Adrenal gland (tissue), 12 donors: ENCODE measurements around the gene KCNJ9. TPM values are rescaled to one million over a fixed set of nuclear protein-coding genes. Genes with fewer than 3 reads are reported as not detected.
A peak's percentile ranks its signal among the peaks of the same experiment; 100 is the strongest.

ENCODE experiments used
- DNase-seq, 7 donors: peaks; one replicate each; pipeline ENCODE4 v3.0.0-alpha.2; 2019 to 2020
- H3K27ac ChIP-seq, 5 donors: fragments of 200-600 bp; sonication (generic) in 4 of 5; 1 replicate in 3 of 5; 2 replicates in 2 of 5; pipeline versions ENCODE4 v1.5.1 to v1.8.0; 2016 to 2020; ENCODE audit warnings: mild to moderate bottlenecking in 1 of 5
- H3K27me3 ChIP-seq: fragments of 200-600 bp; 2 replicates; pipeline ENCODE4 v1.8.0; 2021
- H3K36me3 ChIP-seq, 2 donors: fragments of 200-600 bp; replicated peaks in 1 of 2; 1 replicate in 1 of 2; 2 replicates in 1 of 2; pipeline versions ENCODE4 v1.5.1 to v1.8.0; 2018 to 2022
- H3K4me1 ChIP-seq, 2 donors: fragments of 200-600 bp; replicated peaks in 1 of 2; 1 replicate in 1 of 2; 2 replicates in 1 of 2; pipeline versions ENCODE4 v1.5.1 to v1.8.0; 2018 to 2021
- H3K4me3 ChIP-seq, 4 donors: fragments of 200-600 bp; sonication (generic) in 3 of 4; one replicate each; pipeline ENCODE4 v1.5.1; 2016 to 2018
- H3K9me3 ChIP-seq, 3 donors: fragments of 200-600 bp; sonication (generic) in 1 of 3; replicated peaks in 1 of 3; 1 replicate in 2 of 3; 2 replicates in 1 of 3; pipeline versions ENCODE4 v1.5.1 to v1.8.0; 2016 to 2021
- POLR2A ChIP-seq, 2 donors: fragments of 450-650 bp; IDR thresholded peaks; one replicate each; pipeline ENCODE4 v1.6.1; 2017; ENCODE audit warnings: antibody characterized with exemption in 2 of 2, mild to moderate bottlenecking in 2 of 2, moderate library complexity in 1 of 2
- WGBS, 4 donors: extraction: QIAGEN DNeasy Blood & Tissue Kit in 2 of 4; methylation state at CpG; one replicate each; pipeline versions ENCODE4 v1.1.5 to v1.1.7; 2013 to 2017; 5-methylcytosine and 5-hydroxymethylcytosine counted together
- intact Hi-C, 2 donors: fragments of 100-400 bp; cut with DNase I; formaldehyde crosslinking; loops; one replicate each; pipeline versions ENCODE4 v1.14.1 to v1.15.0; 2022 to 2023
- polyA plus RNA-seq, 3 donors: library from polyadenylated mRNA; stranded (reverse); fragments of 200-250 nt in 2 of 3; fragments of 350-450 nt in 1 of 3; fragmentation: Illumina TruSeq in 1 of 3; extraction: RNeasy Lipid Tissue Mini Kit (QIAGEN cat#74804) in 1 of 3; gene quantifications; one replicate each; pipeline ENCODE4 v1.2.3, GENCODE V29; 2013 to 2014
- total RNA-seq, 9 donors: library from RNA; depleted of rRNA in 4 of 9; stranded (reverse); fragments of >200 nt in 4 of 9; fragments of 120-200 nt in 1 of 9; fragmentation: NEBNext Ultra II Directional in 1 of 9; extraction: Animal tissue kit (Norgen Biotek cat#: 25700) in 1 of 9; gene quantifications; one replicate each; pipeline versions ENCODE4 v1.1.0 to v1.2.4, GENCODE V29; 2013 to 2023
- TF ChIP-seq, protein P1 (sequence below), 6 experiments: fragments of 450-650 bp in 4 of 6; fragments of 200-600 bp in 2 of 6; sonication (generic) in 1 of 6; IDR thresholded peaks; 1 replicate in 5 of 6; 2 replicates in 1 of 6; pipeline versions ENCODE4 v1.5.1 to v1.8.0; 2016 to 2021; ENCODE audit warnings: antibody characterized with exemption in 6 of 6, mild to moderate bottlenecking in 2 of 6, moderate library complexity in 1 of 6
- donor health status: healthy with polysubstance abuse.
- donor health status: Bipolar disorder and iron deficiency.
- donor health status: DM: yes; HTN: yes; CAD: no.
- donor health status: DM: no; HTN: no; CAD: no.
- donor health status: DM: no; HTN: no; CAD: no.
- donor health status: DM: yes; HTN: yes; CAD: no.

KCNJ9 gene
- total and polyA plus RNA-seq, 12 donors: 0.14 to 1.1 (median 0.22) TPM; not detected in 6

DNA sequence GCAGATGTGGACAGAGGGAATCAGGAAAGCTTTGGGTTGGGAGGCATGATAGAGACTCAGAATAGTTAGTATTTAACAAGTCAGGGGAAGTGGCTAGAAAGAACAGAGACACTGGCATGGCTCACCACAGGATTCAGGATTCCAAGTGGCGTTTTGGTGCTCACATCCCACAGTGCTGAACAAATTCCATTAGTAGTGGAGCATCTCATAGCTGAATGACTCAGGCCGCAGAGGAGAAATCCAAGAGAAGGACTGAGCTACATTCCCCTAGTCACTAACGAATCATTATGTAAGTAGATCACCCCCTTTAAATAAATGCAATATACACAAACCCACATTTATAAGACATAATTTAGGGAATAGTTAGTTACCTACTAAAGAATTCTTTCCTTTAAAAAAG, 5.0 kb upstream of the KCNJ9 start:
- Histone ChIP-seq H3K9me3 (no peaks in the 10 kb centered on the region), H3K27ac (no peak overlapping the region), H3K36me3 (no peaks in the 10 kb centered on the region), H3K4me3 (no peak overlapping the region), H3K4me1 (no peaks in the 10 kb centered on the region), H3K27me3 (peaks cover 14% of the 10 kb centered on the region)
- intact Hi-C loops: no loop called here
- WGBS, 4 donors: 60 to 84% (median 79%) methylated on average over 3 of the region's 3 CpGs
- TF ChIP-seq, protein P1, sequence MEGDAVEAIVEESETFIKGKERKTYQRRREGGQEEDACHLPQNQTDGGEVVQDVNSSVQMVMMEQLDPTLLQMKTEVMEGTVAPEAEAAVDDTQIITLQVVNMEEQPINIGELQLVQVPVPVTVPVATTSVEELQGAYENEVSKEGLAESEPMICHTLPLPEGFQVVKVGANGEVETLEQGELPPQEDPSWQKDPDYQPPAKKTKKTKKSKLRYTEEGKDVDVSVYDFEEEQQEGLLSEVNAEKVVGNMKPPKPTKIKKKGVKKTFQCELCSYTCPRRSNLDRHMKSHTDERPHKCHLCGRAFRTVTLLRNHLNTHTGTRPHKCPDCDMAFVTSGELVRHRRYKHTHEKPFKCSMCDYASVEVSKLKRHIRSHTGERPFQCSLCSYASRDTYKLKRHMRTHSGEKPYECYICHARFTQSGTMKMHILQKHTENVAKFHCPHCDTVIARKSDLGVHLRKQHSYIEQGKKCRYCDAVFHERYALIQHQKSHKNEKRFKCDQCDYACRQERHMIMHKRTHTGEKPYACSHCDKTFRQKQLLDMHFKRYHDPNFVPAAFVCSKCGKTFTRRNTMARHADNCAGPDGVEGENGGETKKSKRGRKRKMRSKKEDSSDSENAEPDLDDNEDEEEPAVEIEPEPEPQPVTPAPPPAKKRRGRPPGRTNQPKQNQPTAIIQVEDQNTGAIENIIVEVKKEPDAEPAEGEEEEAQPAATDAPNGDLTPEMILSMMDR (IDR thresholded peaks at IDR 0.05): no peak
- TF ChIP-seq POLR2A (IDR thresholded peaks at IDR 0.05): no peak
- DNase-seq: no peak

DNA sequence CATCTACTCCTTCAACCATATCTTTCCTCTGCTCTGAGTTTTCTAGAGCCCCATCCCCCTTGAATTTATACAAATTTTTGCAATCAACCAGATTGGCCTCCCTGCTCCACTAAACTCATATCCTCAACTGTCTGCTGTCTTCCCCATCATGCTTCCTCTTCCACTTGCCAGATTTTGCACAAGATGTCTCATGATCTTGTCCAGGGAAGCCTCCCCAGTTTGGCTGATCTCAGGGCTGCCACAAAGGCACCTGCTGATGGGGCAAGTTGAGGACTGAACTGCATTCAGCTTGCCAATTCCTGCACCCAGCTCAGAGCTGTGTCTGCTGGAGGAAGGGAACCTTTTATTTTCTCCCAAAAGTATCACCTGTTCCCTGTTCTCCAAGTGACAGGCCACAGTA, 3.9 kb upstream of the KCNJ9 start:
- Histone ChIP-seq H3K4me3 (no peak overlapping the region), H3K36me3 (no peaks in the 10 kb centered on the region), H3K27me3 (peaks cover 24% of the 10 kb centered on the region), H3K4me1 (no peaks in the 10 kb centered on the region), H3K27ac (no peak overlapping the region), H3K9me3 (no peaks in the 10 kb centered on the region)
- intact Hi-C loops: no loop called here
- peak in 1 of 7 donors; percentile 26 for DNase-seq
- TF ChIP-seq, protein P1 (IDR thresholded peaks at IDR 0.05): no peak
- TF ChIP-seq POLR2A (IDR thresholded peaks at IDR 0.05): no peak

GRCh38 chr1:160078512-160079195, 2.7 kb upstream of the KCNJ9 start:
- Histone ChIP-seq H3K36me3 (no peaks in the 10 kb centered on the region), H3K9me3 (no peaks in the 10 kb centered on the region), H3K27me3 (peaks cover 34% of the 10 kb centered on the region), H3K27ac (no peak overlapping the region), H3K4me1 (no peaks in the 10 kb centered on the region), H3K4me3 (no peak overlapping the region)
- TF ChIP-seq POLR2A (IDR thresholded peaks at IDR 0.05): no peak
- TF ChIP-seq, protein P1 (IDR thresholded peaks at IDR 0.05): peak; percentile 32 to 63 (median 58)
- intact Hi-C loops: no loop called here
- WGBS, 4 donors: 14 to 23% (median 18%) methylated on average over 6 to 8 of the region's 8 CpGs
- DNase-seq: peak in 5 of 7 donors; percentile 40 to 68 (median 60)

DNA sequence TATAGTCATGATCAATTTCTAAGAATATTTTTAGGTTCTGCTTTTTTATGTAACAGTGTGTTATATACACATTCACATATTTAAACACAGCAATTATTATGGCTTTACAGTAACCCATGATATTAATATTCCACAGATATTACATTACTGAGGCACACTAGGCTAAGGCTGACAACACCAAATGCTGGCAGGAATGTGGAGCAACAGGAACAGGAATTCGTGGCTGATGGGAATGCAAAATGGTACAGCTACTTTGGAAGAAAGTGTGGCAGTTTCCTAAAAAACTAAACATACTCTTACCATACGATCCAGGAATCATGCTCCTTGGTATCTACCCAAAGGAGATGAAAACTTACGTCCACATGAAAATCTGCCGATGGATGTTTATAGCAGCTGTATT, 1.9 kb upstream of the KCNJ9 start:
- H3K27me3 ChIP-seq: peaks cover 34% of the 10 kb centered on the region
- peaks cover 0 to 4% of the 10 kb centered on the region in 2 donors for H3K4me1 ChIP-seq
- H3K4me3 ChIP-seq: no peak overlapping the region
- intact Hi-C loops: no loop called here
- 37 to 47% (median 43%) methylated on average over 4 of the region's 4 CpGs for WGBS, 4 donors
- no peak overlapping the region for H3K27ac ChIP-seq
- TF ChIP-seq, protein P1 (IDR thresholded peaks at IDR 0.05): no peak
- TF ChIP-seq POLR2A (IDR thresholded peaks at IDR 0.05): no peak
- no peaks in the 10 kb centered on the region for H3K36me3 ChIP-seq
- H3K9me3 ChIP-seq: no peaks in the 10 kb centered on the region
- no peak for DNase-seq
